HCT116 (cell line): ENCODE results near the gene ARID3A. TPM values are rescaled to one million over a fixed set of nuclear protein-coding genes. Genes with fewer than 3 reads are reported as not detected.

ENCODE experiments used
- ATAC-seq: fragments of 200-7000 bp; cut with Tn5 transposase; 2 replicates; pipeline ENCODE4 v1.9.1; 2020; ENCODE audit warnings: mild to moderate bottlenecking, moderate library complexity
- BruUV-seq: library from RNA; stranded (reverse); fragments of 400-500 nt; replicated peaks from 2 replicates; lab custom pipeline; 2021; lab: Mats Ljungman, UMichigan
- CTCF ChIA-PET: fragments of 300-600 bp; sonication (Branson Sonifier 250); formaldehyde crosslinking; loops from one replicate; lab custom pipeline; 2021; ENCODE audit warnings: antibody characterized with exemption; lab: Charles Lee
- POLR2A ChIA-PET: fragments of 300-600, 350-600 bp; sonication (Branson Sonifier 250); formaldehyde crosslinking; loops from one replicate; lab custom pipeline; 2021; ENCODE audit warnings: antibody characterized with exemption; lab: Charles Lee
- RAD21 ChIA-PET, 2 experiments: fragments of 300-600 bp; sonication (Branson Sonifier 250); formaldehyde crosslinking; loops; one replicate each; lab custom pipeline; 2023; ENCODE audit warnings: low total read pairs in 2 of 2; ENCODE audit not compliant: uncharacterized antibody in 2 of 2, unreplicated experiment in 2 of 2, low non-redundant PET in 1 of 2; lab: Charles Lee
- DNase-seq: peaks from one replicate; pipeline ENCODE4 v3.0.0-alpha.2; 2010; ENCODE audit warnings: low read depth, low spot score
- H2AFZ ChIP-seq: fragments of 200-600 bp; shearing (Covaris generic), sonication (generic); 2 replicates; pipeline ENCODE4 v1.6.1; 2017; ENCODE audit warnings: low read depth, mixed run types, mixed read lengths, antibody characterized with exemption, low read length; ENCODE audit not compliant: poor library complexity, severe bottlenecking
- H3K27ac ChIP-seq: 2 replicates; pipeline ENCODE4 v1.5.1; 2012; ENCODE audit warnings: low read depth, low read length
- H3K27me3 ChIP-seq: fragments of 200-600 bp; sonication (generic); 2 replicates; pipeline ENCODE4 v1.6.1; 2016; ENCODE audit warnings: mixed run types, low read length, mixed read lengths; ENCODE audit not compliant: insufficient read depth
- H3K36me3 ChIP-seq, 2 experiments: fragments of 200-500 bp in 1 of 2; fragments of 200-600 bp in 1 of 2; sonication (Bioruptor generic) in 1 of 2; sonication (generic) in 1 of 2; 2 replicates each; pipeline versions ENCODE4 v1.5.1 to v1.6.1; 2014 to 2016; ENCODE audit warnings: low read length in 2 of 2, inconsistent platforms in 1 of 2, mixed read lengths in 1 of 2, mixed run types in 1 of 2; ENCODE audit not compliant: insufficient read depth in 2 of 2, control insufficient read depth in 1 of 2
- H3K4me1 ChIP-seq, 2 experiments: fragments of 200-600 bp in 1 of 2; sonication (generic) in 1 of 2; 2 replicates each; pipeline versions ENCODE4 v1.5.1 to v1.6.1; 2012 to 2017; ENCODE audit warnings: low read length in 2 of 2, inconsistent platforms in 1 of 2, mild to moderate bottlenecking in 1 of 2, mixed read lengths in 1 of 2, mixed run types in 1 of 2, moderate library complexity in 1 of 2; ENCODE audit not compliant: insufficient read depth in 2 of 2, control insufficient read depth in 1 of 2
- H3K4me2 ChIP-seq: fragments of 200-600 bp; sonication (generic); 2 replicates; pipeline ENCODE4 v1.6.1; 2017; ENCODE audit warnings: mixed run types, low read length, mixed read lengths
- H3K4me3 ChIP-seq, 2 experiments: fragments of 200-600 bp in 1 of 2; sonication (generic) in 1 of 2; replicated peaks in 1 of 2; 2 replicates each; pipeline ENCODE4 v1.5.1; 2011 to 2016; ENCODE audit warnings: low read length in 2 of 2, control low read depth in 1 of 2, low read depth in 1 of 2, mild to moderate bottlenecking in 1 of 2, mixed read lengths in 1 of 2, mixed run types in 1 of 2
- H3K79me2 ChIP-seq: fragments of 200-600 bp; sonication (generic); 2 replicates; pipeline ENCODE4 v1.6.1; 2017; ENCODE audit warnings: mild to moderate bottlenecking, mixed run types, low read length, moderate library complexity, mixed read lengths; ENCODE audit not compliant: insufficient read depth
- H3K9ac ChIP-seq: fragments of 200-600 bp; sonication (generic); 2 replicates; pipeline ENCODE4 v1.6.1; 2016; ENCODE audit warnings: low read length, mixed read lengths
- H3K9me2 ChIP-seq: fragments of 200-600 bp; sonication (generic), shearing (Covaris generic); 2 replicates; pipeline ENCODE4 v1.6.1; 2017; ENCODE audit warnings: mixed run types, mild to moderate bottlenecking, moderate library complexity; ENCODE audit not compliant: insufficient read depth
- H3K9me3 ChIP-seq, 2 experiments: fragments of 200-500 bp in 1 of 2; fragments of 200-600 bp in 1 of 2; sonication (Bioruptor generic) in 1 of 2; sonication (generic) in 1 of 2; 2 replicates each; pipeline ENCODE4 v1.6.1; 2014 to 2017; ENCODE audit warnings: low read length in 2 of 2, mixed read lengths in 2 of 2, inconsistent platforms in 1 of 2, low read depth in 1 of 2, mild to moderate bottlenecking in 1 of 2, mixed run types in 1 of 2, moderate library complexity in 1 of 2; ENCODE audit not compliant: control insufficient read depth in 1 of 2, insufficient read depth in 1 of 2
- H4K20me1 ChIP-seq: fragments of 200-600 bp; sonication (generic), shearing (Covaris generic); 2 replicates; pipeline ENCODE4 v1.6.1; 2017; ENCODE audit warnings: mixed run types, mild to moderate bottlenecking, moderate library complexity; ENCODE audit not compliant: insufficient read depth
- CBX3 ChIP-seq: IDR thresholded peaks from 2 replicates; pipeline ENCODE4 v1.6.1; 2012; ENCODE audit warnings: low read depth
- CTCF ChIP-seq, 3 experiments: fragments of 200-600 bp in 1 of 3; sonication (generic) in 1 of 3; IDR thresholded peaks in 2 of 3; conservative IDR thresholded peaks in 1 of 3; 2 replicates each; pipeline ENCODE4 v1.5.1; 2012 to 2017; ENCODE audit warnings: low read depth in 2 of 3, low read length in 2 of 3, antibody characterized with exemption in 1 of 3, borderline replicate concordance in 1 of 3, control low read depth in 1 of 3, mild to moderate bottlenecking in 1 of 3, mixed read lengths in 1 of 3, mixed run types in 1 of 3, moderate library complexity in 1 of 3; ENCODE audit not compliant: insufficient read depth in 1 of 3
- ELF1 ChIP-seq: IDR thresholded peaks from 2 replicates; pipeline ENCODE4 v1.6.1; 2012; ENCODE audit warnings: low read depth, borderline replicate concordance
- EZH2phosphoT487 ChIP-seq: fragments of 200-600 bp; IDR thresholded peaks from 2 replicates; pipeline ENCODE4 v1.6.1; 2018; ENCODE audit warnings: antibody characterized with exemption, borderline replicate concordance
- FOSL1 ChIP-seq: IDR thresholded peaks from 2 replicates; pipeline ENCODE4 v1.6.1; 2012; ENCODE audit warnings: low read depth
- JUND ChIP-seq: IDR thresholded peaks from 2 replicates; pipeline ENCODE4 v1.6.1; 2012
- MAX ChIP-seq: IDR thresholded peaks from 2 replicates; pipeline ENCODE4 v1.6.1; 2012
- POLR2A ChIP-seq: IDR thresholded peaks from 2 replicates; pipeline ENCODE4 v1.7.0; 2011; ENCODE audit warnings: borderline replicate concordance; ENCODE audit not compliant: insufficient read depth, insufficient read length; ENCODE audit errors: extremely low read depth
- POLR2AphosphoS5 ChIP-seq: IDR thresholded peaks from 2 replicates; pipeline ENCODE4 v1.6.1; 2011; ENCODE audit warnings: mild to moderate bottlenecking, low read depth, low read length, moderate library complexity
- RAD21 ChIP-seq: IDR thresholded peaks from 2 replicates; pipeline ENCODE4 v1.6.1; 2012; ENCODE audit warnings: low read depth, mild to moderate bottlenecking
- SP1 ChIP-seq: IDR thresholded peaks from 2 replicates; pipeline ENCODE4 v1.6.1; 2012; ENCODE audit warnings: low read depth
- SRF ChIP-seq: IDR thresholded peaks from 2 replicates; pipeline ENCODE4 v1.6.1; 2012; ENCODE audit warnings: low read depth
- YY1 ChIP-seq: IDR thresholded peaks from 2 replicates; pipeline ENCODE4 v1.6.1; 2011; ENCODE audit warnings: low read length, low read depth, moderate library complexity, mild to moderate bottlenecking; ENCODE audit not compliant: insufficient replicate concordance; ENCODE audit errors: extremely low read depth
- ZFX ChIP-seq: fragments of 450-650 bp; IDR thresholded peaks from 2 replicates; pipeline ENCODE4 v1.6.1; 2017
- intact Hi-C: fragments of 100-400 bp; cut with micrococcal nuclease; formaldehyde crosslinking; loops from 2 replicates; pipeline ENCODE4 v1.10.0; 2022
- total RNA-seq: library from RNA; stranded (reverse); gene quantifications from one replicate; pipeline ENCODE4 v1.2.1, GENCODE V29; 2021; ENCODE audit not compliant: unreplicated experiment
- TF ChIP-seq, protein P1 (sequence below): IDR thresholded peaks from 2 replicates; pipeline ENCODE4 v1.6.1; 2011; ENCODE audit warnings: mild to moderate bottlenecking, low read length, moderate library complexity; ENCODE audit not compliant: insufficient replicate concordance; ENCODE audit errors: extremely low read depth

The ARID3A gene
- total RNA-seq, 1 experiment from 2014 or later, result 21.8 TPM

DNA sequence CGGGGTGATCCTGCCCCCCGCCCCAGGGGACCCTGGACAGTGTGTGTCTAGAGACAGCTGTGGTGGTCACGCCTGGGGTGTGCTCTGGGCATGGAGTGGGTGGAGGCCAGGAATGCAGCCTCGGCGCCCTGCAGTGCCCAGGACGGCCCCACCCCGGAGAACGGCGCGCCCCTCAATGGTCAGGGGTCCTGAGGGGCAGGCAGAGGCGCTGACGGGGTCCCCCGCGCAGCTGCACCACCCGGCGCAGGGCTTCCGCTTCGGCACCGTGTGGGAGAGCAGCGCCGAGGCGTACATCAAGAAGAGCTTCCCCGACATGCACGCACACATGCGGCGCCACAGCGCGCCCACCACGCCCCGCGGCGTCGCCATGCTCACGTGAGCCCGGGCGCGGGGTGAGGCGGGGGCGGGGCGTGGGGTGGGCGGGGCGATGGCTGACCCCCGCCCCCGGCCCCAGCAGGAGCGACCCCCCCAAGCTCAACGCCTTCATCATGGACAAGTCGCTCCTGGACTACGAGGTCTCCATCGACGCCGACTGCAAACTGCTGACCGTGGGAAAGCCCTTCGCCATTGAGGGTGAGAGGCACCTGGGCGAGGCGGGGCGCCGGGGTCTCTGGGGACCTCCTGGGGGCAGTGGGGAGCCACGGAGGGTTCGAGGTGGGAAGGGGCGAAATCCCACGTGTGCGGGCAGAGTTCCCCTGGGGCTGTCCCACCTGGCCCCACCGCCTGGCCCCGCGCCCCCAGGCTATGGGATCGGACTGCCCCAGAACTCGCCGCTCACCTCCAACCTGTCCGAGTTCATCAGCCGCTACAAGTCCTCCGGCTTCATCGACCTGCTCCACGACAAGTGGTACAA lies 81.8 kb downstream of the ARID3A start:
- no peak overlapping the region for H3K4me2 ChIP-seq
- ATAC-seq, result 0 out of 2 replicates have a peak, but pooled peaks have one; percentile 8
- ChIA-PET POLR2A (no interaction called here), CTCF (interaction anchor here (0.6 kb wide), 1 partner anchor 57 kb away, joined by 3 read pairs; no protein-coding TSS in a partner anchor), RAD21 (no interaction called here)
- H3K36me3 ChIP-seq, result no peaks in the 10 kb centered on the region; a peak in 2 of 4 replicates
- no peaks in the 10 kb centered on the region for H3K9me3 ChIP-seq
- no peaks in the 10 kb centered on the region for H4K20me1 ChIP-seq
- H3K4me3 ChIP-seq, result no peak overlapping the region
- H3K9me2 ChIP-seq, result no peaks in the 10 kb centered on the region
- no peaks in the 10 kb centered on the region for H3K4me1 ChIP-seq
- TF ChIP-seq EZH2phosphoT487 (no peak), YY1 (no peak), CTCF (IDR thresholded peaks at IDR 0.05 in 2 of 3, conservative IDR thresholded peaks at IDR 0.05 in 1 of 3; ENCODE audit: borderline replicate concordance in 1 of 3, insufficient read depth in 1 of 3, low read depth in 2 of 3, low read length in 2 of 3) (no peak), FOSL1 (no peak), ELF1 (no peak), POLR2A (no peak), RAD21 (no peak), POLR2AphosphoS5 (no peak), ZFX (no peak), JUND (no peak), MAX (no peak), SP1 (no peak), CBX3 (no peak), SRF (no peak)
- TF ChIP-seq, protein P1, sequence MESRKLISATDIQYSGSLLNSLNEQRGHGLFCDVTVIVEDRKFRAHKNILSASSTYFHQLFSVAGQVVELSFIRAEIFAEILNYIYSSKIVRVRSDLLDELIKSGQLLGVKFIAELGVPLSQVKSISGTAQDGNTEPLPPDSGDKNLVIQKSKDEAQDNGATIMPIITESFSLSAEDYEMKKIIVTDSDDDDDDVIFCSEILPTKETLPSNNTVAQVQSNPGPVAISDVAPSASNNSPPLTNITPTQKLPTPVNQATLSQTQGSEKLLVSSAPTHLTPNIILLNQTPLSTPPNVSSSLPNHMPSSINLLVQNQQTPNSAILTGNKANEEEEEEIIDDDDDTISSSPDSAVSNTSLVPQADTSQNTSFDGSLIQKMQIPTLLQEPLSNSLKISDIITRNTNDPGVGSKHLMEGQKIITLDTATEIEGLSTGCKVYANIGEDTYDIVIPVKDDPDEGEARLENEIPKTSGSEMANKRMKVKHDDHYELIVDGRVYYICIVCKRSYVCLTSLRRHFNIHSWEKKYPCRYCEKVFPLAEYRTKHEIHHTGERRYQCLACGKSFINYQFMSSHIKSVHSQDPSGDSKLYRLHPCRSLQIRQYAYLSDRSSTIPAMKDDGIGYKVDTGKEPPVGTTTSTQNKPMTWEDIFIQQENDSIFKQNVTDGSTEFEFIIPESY, result no peak
- no peak for DNase-seq
- no peak overlapping the region for H3K9ac ChIP-seq
- BruUV-seq, result no TSS peak
- no peaks in the 10 kb centered on the region for H3K27me3 ChIP-seq
- intact Hi-C loops, result no loop called here
- H2AFZ ChIP-seq, result no peak overlapping the region
- H3K79me2 ChIP-seq, result no peaks in the 10 kb centered on the region; the same call in 1 of the 2 replicates
- no peak overlapping the region for H3K27ac ChIP-seq
